GM19043 (cell line): ENCODE results near the gene MMAB.

ENCODE experiments used
- ATAC-seq: cut with Tn5 transposase; IDR thresholded peaks from one replicate; pipeline ENCODE4 v1.9.1; 2021; ENCODE audit warnings: low read depth; ENCODE audit not compliant: unreplicated experiment

MMAB gene

DNA sequence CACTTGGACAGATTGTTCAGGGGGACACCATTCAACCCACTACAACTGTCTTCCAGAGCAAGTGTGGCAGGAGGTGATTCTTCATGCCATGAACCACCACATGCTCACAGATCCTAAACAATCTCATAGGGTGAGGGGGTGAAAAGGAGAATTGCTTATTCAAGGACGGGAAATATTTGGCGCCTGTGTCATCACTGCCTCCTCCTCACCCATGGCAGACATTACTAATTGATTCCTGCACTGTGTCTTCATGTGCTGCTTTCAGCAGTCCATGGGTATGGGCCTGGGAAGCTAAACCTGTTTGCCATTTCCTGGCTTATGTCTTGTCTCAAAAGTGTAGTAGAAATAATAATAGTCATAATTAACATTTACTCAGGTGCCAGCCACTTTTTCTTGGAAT lies 31.3 kb downstream of the MMAB start:
- no peak for ATAC-seq

DNA sequence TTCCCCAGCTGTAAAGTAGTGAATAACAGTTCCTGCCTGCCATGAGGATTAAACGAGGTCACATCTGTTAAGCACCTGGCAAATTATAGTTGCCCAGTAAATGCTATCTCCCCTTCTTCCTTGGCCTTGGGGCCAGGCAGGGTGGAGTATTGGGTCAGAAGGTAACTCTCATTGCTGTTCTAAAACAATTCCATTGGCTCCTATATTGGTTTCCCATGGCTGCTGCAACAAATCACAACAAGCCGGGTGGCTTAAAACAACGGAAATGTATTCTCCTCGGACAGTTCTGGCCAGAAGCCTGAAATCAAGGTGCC lies 31.9 kb downstream of the MMAB start:
- ATAC-seq, result no peak

DNA sequence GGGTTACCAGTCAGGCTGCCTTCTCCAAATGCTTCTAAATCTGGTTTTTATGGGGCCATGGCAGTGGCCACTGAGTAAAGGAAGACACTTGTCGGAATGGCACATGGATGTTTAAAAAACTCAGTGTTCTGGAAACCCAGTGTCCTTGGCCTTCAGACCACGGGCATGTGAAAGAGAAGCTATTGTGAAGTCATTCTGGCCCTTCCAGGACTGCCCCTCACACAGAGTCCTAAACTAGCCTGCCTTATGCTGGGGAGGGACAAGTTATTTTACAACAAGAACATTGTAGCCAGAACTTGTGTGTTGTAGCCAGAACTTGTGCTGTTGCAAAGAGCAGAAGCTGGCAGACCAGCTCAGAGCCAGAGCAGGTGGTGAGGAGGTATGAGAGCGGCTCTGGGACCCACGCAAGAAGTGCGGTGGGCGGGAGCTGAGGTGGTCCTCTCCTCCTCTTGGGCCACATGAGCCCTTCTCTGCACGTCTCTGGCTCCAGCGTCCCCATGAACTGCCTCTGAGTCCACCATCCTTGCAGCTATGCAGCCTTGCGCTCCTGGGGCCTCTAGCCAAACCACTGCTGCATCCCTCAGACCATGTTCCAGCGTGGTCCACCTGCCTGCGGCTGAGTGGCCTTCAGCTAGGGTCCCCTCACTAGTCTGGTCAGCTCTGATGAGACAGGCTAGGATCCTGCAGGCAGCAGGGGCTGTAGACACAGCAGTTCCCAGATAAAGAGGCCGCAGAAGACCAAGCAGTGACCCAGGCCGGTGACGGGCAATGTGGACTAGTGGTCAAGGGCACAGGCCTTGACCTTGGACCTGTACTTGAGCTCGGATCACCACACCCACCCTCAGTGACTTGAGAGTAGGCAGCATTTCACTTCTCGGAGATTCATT lies 32.5 kb downstream of the MMAB start:
- ATAC-seq, result no peak

DNA sequence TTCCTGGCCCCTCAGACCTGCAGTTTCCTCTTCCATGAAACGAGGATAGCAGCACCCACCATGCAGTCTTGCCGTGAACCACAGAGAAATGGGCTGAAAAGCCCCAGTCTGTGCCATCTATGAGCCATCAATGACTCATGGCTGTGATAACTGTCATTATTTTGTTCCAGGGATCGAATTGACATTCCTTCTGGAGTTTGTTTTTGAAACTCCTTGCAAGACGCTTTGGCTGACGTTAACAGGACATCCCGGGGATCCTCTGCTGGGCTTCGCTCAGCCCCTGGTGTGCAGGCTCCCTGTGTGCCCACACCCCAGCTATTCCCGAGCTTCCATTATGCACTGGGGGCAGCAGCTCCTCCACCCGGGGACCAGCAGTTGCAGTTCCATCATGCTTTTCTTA lies 33.8 kb downstream of the MMAB start:
- no peak for ATAC-seq

DNA sequence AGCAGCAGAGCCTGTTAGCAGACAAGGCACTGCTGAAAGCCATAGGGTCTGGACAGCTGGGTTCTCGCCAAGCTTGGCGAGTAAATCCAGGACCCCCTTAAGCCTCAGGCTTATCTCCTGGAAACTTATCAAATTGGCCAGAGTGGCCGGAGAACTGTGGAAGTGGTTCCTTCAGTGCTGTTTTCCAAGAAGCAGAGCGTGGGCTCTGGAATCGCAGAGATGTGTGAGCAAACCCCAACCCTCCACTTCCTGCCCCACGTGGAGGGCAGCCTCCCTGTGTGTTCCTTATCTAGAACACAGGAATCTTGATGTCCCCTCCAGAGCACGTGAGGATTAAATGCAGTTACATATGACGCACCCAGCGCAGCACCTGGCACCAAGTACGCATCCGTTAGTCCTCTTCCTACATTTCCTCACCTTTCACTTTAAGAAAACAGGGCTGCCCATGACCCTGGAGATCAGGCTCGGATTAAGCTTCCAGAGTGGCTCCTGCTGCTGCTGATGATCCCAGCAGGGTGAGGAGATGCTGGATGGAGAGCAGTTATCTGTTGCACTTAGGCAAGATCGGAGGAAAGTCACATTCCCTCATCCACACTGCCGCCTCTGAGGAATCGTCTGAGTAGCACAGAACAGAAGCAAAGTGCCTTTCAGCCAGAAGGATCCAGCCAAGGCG lies 35.0 kb downstream of the MMAB start:
- no peak for ATAC-seq

DNA sequence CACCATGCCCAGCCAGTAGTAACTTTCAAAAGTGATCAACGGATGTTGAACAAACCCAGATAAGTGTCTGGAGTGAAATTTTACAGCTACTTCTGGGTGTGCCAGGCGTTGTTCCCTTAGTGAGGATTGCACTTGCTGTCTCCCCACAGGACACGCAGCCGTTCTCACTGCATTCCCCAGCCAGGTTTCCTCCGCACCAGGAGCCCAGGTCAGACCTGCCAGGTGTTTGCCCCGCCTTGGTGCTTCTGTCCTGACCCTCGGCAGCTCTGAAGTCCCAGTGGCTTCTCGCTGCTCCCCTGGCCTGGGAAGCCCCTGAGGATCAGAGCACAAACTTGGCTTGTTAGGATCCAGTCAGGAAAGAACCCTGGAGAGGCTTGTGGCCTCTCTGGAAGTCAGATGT lies 36.2 kb downstream of the MMAB start:
- no peak for ATAC-seq

DNA sequence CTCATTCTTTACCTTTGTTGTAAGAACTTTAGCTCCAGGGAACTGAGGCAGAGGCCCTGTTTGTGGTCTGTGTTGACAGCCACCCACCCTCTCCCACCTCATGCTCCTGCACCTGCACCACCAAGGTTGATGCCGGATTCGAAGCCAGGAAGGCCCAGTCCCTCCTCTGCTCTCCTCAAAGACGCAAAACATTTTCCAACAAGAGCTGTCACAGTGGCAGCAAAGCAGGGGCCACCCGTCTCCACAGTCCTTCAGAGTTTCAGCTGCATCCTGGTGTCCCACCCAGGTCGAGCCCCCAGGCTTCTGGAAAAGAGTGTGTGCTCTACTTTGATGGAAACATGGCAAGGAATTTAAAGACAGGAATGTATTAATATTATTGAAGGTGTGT lies 37.4 kb downstream of the MMAB start:
- ATAC-seq, result no peak

DNA sequence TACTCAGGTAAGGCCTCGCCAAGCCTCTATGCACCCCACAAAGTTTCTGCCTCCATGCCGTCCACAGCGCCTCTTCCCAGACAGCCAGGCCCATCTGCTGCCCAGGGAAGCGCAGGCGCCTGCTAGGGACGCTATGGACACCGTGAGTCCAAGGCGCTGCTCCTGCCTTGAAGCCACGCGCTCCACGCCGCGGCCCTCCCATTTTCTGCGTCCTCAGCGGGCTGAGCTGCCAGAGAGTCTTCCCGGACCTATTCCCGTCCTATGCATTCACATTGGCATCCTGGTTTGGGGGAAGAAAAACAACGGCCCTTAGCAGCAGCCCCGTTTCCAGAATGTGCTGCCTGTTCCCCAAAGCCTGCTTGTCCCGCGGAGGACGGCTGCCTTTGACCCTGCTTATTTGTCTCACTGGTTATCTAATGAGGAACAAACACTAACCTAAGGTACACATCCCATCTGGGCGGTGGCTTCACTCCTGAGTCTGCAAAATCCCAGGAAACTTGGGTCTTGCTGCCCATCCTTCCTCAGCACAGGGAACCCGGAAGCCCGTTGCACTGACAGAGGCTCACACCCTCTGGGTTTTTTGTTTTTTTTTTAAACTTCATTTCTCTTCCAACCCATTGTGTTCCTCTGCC lies 38.0 kb downstream of the MMAB start:
- no peak for ATAC-seq

DNA sequence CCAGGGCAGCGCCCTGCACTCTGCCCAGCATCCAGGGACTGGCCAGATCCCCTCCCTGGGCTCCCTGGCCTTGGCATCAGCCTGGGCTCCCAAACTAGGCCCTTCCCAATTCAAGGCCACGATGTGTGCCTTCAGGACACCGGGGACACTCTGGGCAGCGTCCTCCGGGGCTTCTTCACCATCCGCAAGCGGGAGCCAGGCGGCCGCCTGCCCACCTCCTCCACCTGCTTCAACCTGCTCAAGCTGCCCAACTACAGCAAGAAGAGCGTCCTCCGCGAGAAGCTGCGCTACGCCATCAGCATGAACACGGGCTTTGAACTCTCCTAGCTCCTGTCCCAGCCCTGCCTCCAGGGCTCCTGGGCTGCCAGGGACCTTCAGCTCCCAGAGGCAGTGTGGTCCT lies 38.8 kb downstream of the MMAB start:
- ATAC-seq, result no peak

DNA sequence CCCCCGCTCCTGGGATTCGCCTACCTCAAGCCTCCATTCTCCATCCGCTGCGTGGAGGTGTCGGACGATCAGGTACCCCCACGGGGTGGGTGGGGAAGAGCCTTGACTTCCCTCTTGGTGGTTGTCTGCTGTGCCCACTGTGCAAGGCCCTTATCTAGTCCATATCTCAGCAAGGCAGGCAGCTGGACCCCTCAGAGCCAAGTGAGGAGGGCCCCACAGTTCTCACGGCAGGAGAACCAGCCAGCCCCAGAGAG lies 39.9 kb downstream of the MMAB start:
- no peak for ATAC-seq

DNA sequence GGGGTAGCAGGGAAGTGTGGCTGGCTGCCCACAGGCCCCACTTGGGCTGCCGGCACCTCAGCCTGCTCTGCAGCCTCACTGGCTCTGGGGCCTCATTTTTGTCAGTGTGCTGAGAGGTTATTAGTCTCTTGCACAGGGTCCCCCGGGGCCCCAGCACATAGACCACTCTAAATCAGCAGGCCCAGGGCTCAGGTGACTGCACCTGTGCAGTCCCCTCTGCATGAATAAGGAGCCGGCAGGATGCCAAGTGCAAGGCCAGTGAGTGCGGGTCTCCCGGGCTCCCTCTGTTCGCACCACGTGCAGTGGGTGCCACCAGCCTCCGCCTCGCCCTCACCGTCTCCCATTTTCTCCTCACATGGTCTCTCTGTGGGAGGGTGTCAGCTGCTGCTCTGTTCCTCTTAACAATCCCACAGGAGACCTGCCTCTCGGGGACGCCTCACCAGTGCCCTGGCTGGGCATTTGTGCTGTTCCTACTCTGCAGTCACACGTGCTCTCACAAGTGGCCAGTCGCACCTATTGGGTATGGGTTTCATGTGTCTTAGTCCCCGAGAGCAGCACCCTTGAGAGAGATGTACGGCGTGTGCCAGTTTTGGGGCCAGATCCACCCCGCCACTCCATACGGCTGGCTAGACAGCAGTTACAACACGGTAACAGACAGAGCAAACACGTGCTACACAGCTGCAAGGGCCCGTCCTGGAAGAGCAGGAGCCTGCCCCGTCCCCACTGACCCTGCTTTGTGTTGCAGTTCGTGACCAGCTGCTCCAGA lies 40.4 kb downstream of the MMAB start:
- no peak for ATAC-seq

DNA sequence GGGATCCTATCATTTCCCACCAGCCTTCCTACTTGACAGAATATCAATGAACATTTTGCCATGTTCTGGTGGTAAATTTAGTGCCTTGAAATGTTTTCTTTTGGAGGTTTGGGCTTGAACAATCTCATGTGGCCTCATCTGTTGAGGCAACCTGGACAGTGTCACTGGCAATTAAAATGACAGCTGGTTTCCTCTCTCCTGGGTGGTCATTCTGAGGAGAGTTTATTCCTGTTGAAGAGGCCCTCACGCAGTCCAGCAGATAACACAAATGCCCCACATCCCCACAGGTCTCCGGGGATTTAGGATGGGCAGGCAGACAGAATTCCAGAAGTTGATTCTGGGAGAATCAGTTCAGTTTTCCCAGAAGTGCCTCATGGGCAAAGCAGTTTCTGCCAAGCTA lies 41.9 kb downstream of the MMAB start:
- no peak for ATAC-seq

DNA sequence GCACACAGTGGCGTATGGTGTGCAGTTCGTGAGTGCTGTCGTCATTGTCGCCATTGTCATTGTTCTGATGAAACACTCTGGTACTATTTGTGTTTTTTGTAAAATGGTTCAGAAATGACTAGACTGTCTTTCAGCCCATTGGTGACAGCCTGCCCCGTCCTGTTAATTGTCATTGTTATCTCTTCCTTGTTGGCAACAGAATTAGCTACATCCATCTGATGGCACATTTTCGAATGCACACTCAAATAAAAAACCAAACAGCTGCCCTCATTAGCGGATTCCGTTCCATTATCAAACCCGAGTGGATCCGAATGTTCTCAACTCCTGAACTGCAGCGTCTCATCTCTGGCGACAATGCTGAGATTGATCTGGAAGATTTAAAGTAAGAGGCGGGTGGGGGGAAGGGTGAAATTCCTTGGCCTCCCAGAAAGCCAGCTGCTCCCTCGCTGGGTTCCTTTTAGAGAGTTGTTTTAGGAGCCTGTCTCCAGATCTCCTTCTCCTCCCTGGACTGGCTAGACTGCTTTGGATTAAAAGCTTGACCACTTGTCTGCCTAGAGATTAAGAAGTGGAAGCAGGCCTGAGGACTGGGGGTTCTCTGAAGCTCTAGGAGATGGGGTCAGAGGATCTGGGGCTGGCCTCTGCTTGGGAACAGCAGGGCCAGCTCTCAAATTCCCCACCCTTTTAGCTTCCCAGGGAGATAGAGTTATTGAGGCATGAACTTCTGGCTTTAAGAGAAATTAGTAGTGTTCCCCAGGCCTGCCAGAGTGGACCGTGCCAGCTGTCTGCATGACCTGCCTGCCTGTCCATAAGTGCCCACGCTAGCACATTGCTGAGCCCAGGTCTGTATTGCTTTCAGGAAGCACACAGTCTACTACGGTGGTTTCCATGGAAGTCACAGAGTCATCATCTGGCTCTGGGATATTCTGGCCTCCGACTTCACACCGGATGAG lies 43.3 kb downstream of the MMAB start:
- ATAC-seq, result no peak

DNA sequence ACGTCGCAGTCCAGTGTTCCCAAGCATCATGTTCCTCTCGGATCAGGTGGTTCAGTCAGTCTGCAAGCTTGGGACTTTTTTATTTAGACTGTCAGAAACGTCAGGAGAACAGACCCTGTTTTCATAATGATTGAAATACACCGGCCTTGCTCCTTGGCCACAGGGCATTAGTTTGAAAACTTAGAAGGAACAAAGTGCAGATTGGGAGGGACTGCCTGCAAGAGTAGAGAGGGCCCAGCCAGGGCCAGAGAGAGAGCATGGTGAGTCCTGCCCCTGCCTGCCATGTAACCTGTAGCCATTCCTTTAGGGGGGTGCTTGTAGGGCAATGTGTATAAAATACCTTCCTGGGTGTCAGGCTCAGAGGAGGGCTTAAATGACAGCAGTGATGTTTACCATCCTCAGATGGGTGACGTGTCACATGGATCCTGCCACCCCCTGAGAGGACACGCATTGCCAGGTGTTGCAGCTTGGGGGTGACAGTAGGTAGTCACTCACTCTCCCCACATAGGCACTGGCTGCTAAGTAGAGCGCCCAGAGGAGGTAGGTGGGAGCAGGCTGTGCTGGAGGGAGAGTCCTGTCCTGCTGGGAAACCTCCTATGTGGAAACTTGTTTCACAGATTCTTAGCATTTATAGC lies 45.7 kb downstream of the MMAB start:
- ATAC-seq, result no peak

DNA sequence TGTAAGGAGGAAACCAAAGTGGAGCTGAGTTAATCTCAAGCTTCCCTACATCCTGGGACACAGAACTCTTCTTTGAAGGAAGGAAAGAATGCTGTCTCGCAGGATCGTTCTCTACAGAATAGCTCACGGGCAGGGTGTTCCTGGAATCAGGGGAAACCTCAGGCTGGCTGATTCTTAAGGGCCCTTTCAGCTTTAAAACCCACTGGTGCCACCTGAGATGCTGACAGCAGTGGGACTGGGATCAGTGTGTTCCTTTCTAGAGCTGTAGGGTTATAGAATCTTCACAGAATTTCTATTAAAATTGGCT lies 48.1 kb downstream of the MMAB start:
- no peak for ATAC-seq

DNA sequence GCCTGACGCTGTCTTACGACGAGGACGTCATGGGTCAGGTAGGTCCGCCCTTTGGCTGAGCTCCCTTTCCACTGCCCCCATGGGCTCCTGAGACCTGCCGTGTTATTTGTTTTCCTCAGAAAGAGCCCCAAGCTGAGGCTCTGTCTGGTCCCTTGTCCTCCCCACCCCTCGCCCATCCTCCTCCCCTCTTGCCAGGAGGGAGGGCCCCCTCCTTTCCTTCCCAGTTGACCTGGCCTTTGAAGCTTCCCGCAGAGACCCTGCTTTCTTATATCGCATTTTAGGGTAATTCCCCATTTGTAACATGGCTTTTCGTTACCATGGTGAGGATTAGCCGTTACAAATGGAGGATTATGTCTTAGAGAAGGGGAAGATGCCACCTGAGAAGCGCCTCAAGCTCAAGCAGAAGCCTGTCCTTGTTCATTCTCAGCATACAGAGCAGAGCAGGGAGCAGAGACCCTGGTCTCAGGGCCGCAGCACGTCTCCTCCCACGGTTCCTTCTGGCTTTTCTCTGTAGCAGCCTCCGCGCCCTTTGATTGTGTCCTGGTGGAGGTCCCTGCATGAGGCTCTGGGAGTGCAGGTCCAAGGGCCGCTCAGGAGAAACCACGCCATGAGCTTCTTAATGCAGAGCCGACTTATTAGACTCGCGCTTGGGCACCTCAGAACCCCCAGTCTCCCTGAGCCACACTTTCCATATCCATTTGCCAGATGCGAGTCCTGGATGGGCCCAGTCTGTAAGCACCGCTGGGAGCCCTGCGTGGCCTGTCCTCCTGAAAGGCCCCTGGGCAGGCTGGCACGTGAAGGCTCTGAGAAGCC lies 48.6 kb downstream of the MMAB start:
- no peak for ATAC-seq

DNA sequence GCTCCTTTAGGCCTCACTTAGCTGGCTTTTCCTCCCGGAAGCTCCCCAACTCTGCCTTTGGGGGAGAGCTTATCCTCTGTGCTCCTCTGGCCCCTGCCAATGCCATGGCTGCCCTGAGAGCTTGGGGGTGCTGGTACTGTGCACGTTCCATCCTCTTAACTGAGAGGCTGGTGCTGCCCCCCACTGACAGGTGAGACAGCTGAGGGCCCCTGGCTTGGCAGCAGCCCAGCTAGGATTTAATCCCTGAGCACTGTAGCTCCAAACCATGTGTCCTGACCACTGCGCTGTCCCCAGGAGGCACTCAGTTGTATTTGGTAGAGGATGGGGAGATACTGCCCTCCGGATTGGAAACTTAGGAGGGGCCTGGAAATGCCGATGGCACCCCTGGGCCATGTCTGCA lies 49.8 kb downstream of the MMAB start:
- ATAC-seq, result no peak

DNA sequence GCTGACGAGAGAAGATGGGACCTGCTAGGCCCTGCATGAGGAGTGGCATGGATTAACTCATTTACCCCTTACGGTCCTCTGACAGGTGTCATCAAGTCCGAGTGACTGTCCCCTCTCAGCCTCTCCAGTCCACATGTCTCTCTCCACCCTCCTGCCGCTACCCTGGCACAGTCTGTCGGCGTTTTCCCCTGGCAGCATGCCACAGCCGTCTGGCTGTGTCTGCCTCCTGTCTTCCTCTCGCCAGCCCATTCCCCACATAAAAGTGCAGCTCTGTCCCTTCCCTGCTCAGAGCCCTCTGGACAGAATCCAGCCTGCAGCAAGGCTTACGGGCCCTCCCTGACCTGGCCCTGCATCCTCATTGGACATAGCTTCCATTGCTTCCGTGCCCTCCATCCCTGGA lies 50.2 kb downstream of the MMAB start:
- ATAC-seq, result no peak

DNA sequence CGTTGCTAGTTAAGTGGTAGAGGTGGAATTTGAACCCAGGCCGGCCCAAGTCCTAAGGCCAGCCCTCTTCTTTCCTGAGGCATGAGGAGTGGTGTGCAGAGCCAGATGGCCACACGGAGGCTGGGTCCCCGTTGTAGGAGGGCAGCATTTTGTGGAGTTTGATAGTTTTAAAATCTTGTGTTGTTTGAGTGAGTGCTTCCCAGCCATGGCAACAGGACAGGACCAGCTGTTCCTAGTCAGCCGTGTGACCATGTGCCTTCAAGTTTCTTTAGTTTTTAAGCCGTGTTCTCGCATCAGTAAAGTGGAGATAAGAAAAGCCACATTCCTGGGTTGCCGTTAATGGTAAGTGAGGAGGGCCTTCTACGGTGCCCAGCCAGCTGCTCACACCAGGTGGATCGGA lies 51.5 kb downstream of the MMAB start:
- no peak for ATAC-seq
